Measurements from ENCODE around the gene OPCML.

The OPCML gene

DNA sequence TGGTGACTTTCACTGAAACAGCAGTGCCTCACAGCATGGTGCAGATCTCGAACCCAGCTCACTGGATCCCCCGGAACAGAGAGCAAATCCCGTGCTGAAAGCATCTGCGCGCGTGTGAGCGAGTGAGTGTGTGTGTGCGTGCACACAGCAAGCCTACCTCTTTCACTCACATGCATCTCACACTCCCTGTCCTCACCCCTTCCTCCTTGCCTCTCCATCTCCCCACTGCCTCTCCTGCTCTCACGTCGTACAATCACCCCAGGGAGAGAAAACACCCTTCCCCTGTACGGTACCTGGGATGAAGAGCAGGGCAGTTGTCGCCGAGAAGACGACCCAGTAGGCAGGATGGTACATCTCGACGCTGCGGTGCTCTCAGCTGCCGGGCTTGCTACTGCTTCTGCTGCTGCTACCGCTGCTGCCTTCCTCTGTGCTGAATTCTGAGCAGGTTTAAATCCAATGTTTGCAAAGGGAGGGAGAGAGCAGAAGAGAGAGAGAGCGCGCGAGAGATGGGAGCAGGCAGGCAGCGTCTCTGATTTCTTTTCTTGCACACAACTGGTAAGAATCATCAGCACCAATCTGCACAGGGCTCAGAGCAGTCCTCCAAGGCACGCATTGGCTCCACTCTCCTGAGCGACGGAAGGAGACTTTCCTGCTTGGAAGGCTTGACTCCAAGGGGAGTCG, at the start of gene OPCML:
Gene OPCML (minus strand): TSS at position 531 of the 681 bp plus-strand sequence.
- no peak for DNase-seq

DNA sequence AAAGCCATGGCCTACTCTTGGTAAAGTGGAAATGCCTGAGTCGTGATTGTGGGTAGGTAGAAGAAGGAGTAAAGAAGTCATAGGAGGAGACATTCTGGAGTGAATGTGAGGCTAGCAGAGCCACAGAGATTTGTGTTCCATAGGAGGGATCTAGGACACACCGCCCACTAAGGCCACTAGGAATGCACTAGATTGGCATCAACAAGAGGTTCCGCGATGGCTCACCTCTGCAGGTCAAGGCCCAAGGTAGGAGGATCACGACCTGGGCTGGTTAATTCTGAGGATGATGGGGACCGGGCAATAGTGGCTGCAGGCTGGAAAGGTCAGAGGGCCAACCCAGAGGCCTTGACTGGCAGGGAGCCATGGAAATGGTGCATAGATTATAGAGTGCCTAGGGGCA, 48.8 kb upstream of the OPCML start:
- no peak for DNase-seq

DNA sequence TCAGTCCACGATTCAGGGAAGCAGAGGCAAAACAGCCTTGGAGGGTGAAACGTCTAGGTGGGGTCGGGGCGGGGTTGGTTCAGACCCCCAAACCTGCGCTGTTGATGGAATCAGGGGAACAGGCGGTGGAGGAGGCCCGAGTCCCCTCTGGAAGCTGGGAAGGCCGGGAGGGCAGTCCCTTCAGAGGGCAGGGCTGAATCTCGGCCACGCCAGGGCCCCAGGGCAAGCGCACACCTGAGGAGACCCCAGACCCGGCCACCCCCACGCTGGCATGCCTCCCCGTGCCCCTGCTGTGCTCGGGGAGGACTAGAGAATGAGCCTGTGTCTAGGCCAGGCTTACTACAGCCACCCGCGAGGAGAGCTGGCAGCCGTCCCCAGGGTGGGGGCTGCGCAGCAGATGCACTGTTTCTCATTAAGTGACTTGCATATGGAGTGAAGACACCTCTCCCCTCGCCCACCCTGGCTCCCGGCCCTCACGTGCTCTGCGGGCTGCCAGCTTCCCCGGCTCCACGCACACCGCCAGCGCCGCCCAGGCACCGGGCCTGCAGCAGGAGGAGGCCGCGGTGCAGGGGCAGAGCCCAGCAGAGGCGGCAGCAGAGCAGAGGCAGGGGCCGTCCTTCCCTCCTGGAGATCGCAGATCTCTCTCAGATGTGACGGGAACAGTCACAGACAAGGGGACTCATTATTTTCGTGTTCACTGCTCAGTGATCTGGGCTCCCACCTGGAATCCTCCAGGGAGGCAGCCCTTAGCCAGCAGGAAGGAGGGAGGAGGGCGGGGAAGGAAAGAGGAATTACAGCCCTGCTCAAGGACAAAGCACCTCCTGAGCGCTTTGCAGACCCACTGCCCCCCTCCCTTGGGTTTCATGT, 47.1 kb upstream of the OPCML start:
- no peak for DNase-seq

GRCh38 chr11:133577403-133577802, 45.1 kb upstream of the OPCML start:
- no peak for DNase-seq

DNA sequence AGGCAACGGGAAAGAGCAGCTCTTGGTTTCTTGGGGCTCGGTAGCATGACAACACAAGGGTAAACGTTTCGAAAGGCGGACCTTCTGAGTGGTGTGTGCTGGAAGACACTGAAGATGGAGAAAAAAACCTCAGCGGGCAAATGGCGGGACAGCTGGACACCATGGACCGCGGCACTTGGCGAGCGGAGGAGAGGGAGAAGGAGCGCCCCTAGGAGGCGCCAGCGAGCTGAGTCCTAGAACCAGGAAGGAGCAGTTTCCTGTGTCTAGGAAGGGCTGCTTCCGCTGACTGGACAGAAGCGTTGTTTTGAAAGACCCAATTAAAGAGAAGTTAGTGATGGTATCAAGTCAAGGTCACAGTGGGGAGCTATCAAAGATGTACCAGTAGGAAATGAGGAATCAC, 44.0 kb upstream of the OPCML start:
- DNase-seq, result no peak

DNA sequence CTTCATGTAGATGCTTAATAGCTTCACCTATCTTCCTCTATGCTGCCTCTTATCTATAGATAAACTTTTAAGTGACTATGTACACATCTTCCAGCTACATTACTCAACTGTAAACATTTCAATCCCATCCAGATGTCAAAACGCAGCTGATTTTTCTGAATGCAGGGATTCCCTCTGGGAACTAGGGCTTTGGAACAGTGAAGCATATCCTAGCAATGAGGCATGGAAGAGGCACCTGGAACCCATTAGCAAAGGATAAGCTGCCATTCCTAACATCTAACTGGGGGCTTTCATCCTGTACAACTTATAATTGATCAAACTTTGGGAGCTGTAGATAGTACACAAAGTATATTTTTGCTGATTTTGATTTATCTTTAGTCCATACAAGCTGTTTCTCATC, 40.8 kb upstream of the OPCML start:
- DNase-seq, result no peak

DNA sequence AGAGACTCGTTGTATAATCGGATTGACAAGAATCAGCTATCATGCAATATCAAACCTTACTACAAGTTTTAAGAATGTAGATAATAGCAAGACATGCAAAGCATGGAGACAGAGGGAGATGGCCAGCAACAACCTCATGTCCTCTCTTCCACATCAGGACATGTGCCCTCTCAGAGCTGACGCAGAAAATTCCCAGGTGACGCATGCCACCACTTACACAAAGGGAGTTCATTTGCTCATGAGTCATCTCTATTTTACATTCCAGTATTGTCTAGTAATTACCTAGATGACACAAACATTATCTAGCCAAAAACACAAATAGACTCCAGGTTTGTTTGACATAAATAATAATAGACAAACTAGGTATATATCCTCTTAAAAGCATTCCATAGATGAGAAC, 38.1 kb upstream of the OPCML start:
- DNase-seq, result no peak

DNA sequence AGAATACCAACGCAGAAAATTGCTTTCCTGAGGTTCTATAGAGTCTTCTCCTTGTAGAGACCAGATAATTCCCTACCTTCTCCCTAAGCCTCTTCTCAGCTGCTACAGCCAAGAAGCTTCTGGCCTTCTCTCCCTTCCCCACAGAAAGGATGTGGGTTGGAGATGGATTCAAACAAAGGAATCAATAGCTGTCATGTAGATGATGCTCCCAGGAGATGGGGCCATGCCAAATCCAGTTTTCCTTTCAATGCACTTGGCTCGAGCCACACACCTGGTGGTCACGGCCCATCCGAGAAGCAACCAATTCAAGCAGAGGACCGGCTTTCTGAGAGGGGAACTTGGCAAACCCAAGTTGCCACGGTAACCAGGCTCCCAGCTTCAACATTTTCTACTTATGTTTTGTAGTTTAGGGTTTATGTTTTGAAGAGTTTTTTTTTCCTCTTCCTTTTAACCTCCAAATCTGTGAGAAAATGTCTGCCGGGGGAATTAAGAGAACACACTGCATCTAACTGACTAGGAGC, 31.3 kb upstream of the OPCML start:
- no peak for DNase-seq

- DNase-seq, result peak; percentile 3
These were observed 28.2 kb upstream of the OPCML start for GRCh38 chr11:133560472-133560855.

- no peak for DNase-seq
These were observed 27.7 kb upstream of the OPCML start for GRCh38 chr11:133559833-133560471.

- no peak for DNase-seq
These were observed 27.1 kb upstream of the OPCML start for GRCh38 chr11:133559382-133559781.

- no peak for DNase-seq
These were observed 22.7 kb upstream of the OPCML start for GRCh38 chr11:133555034-133555433.

DNA sequence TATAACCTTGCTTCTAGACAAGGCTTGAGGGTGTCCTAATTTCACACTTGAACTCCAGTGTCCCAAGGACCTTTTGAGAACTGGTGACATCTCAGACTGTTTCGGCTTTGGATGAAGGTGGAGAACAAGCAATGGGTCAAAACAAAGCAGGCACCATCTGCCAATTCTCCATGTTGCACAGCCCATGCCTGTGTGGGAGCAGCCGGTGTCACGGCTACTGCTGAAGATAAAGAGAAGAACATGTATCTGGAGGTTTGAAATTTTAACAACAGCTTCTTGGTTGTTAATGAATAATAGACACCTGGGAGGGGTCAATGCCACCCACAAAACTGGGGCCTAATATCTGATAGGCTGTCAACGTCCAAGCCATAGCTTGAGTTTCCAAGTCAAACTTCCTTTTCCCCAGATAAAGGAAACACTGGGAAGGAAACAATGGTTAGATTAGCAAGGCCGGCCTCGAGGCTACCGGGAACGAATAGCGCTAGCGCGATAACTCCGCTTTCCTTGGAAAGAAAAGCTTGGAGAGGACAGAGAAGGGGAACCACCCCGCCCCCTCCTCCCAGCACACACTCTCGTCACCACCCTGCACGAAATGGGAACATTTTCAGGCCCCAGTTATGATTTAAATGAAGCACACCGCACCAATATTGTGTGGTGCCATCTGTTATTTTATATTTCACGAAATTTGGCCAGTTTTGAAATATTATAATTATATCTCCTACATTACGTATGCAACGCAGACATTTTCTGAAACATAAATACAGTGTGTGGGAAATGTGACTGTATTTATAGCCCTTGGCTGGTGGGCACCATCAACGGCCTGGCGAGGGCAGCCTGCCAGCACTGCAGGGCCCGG, 21.8 kb upstream of the OPCML start:
- DNase-seq, result no peak

DNA sequence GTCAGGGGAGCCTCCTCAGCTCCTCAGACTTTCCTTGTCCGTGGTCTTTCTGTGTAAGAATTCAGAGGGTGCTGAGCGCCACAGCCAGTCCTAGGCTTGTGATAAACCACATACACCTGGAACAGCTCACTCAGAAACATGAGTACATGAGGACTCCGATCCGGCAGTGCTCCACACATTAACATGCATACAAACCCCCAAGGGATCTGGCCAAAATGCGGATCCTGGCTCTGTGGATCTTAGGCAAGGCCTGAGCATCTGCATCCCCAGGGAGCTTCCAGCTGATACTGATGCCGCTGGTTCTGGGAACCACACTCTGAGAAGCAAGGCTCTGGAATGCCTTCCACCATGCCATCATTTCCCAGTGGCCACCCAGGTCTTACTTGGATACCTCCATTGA, 20.6 kb upstream of the OPCML start:
- no peak for DNase-seq

DNA sequence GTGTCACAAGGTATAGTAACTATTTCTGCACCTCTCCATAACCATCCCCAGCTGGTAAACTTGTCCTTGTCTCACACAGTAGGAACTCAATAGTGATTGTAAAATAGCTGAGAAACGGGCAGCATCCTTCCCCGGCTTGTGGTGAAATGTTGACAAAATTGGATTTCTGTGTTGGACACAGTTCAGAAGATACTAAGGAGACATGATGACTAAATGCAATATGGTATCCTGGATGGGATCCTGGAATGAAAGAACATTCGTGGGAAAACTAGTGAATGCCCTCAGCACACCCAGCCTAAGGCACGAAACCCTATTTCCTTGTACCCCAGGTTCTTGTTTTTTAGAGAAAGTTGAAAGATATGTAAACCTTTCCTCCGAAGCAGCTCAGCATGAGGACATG, 18.8 kb upstream of the OPCML start:
- DNase-seq, result no peak

DNA sequence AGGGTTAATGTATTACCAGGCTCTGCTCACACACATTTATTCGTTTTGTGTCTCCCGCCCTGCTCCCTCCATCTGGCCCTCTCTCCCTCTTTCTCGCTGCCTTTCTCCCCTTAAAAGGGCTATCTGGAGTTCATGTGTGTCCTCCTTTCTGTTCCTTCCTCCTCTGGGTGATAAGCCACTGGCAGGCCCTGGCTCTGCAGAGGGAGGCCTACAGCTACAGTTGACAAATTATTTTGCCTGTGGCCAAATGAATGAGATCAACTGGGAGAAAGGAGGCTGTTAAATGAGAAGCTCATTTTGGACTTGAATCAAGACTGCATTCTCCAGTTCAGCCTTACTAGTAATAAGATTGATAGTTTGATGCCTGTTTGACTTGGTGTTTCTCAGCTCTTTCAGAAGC, 17.5 kb upstream of the OPCML start:
- no peak for DNase-seq

DNA sequence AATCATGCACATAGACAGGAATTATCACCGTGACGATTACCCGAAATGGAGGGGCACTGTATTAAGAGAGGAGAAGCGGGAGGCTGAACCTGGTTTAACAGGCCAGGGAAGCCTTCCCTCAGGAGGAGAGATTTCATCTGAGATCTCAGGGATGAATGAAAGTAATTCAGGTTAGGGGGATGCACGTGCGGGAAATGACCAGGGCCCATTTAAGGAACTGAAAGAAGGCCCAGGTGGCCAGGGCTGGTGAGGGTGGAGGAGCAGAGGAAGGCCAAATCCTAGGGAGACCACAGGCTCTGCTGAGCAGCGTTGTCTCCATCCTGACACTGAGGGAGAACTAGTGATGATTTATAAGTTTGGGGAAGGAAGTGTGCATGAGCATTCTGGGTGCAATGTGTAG, 16.3 kb upstream of the OPCML start:
- DNase-seq, result no peak

DNA sequence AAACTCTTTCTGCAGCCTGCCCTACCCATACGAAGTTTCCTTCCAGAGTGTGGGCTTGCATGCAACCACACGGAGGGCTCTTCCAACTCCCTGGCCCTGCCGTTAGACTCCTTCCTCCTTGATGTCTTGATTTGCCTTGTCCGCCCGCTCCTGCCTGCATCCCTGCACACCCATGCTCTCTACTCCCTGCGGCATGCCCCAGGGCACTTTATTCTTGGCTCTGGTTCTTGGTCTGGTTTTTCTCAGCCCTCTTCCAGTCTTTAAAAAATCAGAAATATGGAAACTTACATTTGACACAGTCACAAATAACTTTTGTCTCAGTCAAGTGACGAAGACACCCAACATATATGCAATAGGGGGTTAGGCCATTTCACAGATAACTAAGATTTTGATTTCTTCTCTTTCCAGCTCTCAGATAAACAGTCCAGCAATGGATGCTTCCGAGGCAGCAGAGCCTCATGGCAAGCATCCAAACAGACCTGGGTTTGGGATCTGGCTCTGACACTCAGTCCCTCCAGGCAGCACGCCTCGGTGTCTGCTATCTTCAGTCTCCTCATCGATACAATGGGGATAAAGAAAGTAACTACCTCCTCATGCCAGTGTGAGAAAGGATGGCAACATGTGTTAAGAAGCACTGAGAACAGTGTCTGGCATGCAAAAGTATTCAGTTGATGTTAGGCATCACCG, 15.7 kb upstream of the OPCML start:
- no peak for DNase-seq

GRCh38 chr11:133545199-133545803, 13.0 kb upstream of the OPCML start:
- no peak for DNase-seq

GRCh38 chr11:133541720-133542095, 9.4 kb upstream of the OPCML start:
- DNase-seq, result no peak

GRCh38 chr11:133541021-133541719, 8.9 kb upstream of the OPCML start:
- no peak for DNase-seq

All from fibroblast of upper back skin (primary cell).